Nephron progenitor cell (in vitro differentiated cells): ENCODE results near the gene RSF1.

Experiments used
- DNase-seq: peaks from one replicate; pipeline ENCODE4 v3.0.0; 2021
- H3K27ac Mint-ChIP-seq: 2 replicates; pipeline ENCODE4 v1.8.0; 2021; ENCODE audit warnings: mild to moderate bottlenecking, moderate library complexity, mixed read lengths
- H3K27me3 Mint-ChIP-seq: 2 replicates; pipeline ENCODE4 v1.8.0; 2021; ENCODE audit warnings: mild to moderate bottlenecking, low read depth, mixed read lengths; ENCODE audit not compliant: poor library complexity
- H3K36me3 Mint-ChIP-seq: 2 replicates; pipeline ENCODE4 v1.8.0; 2021; ENCODE audit warnings: low read depth, mixed read lengths
- H3K4me1 Mint-ChIP-seq: 2 replicates; pipeline ENCODE4 v1.8.0; 2021; ENCODE audit warnings: mixed read lengths
- H3K4me3 Mint-ChIP-seq: 2 replicates; pipeline ENCODE4 v1.8.0; 2021; ENCODE audit warnings: mild to moderate bottlenecking, moderate library complexity, mixed read lengths
- H3K9me3 Mint-ChIP-seq: 2 replicates; pipeline ENCODE4 v1.8.0; 2021; ENCODE audit warnings: mild to moderate bottlenecking, moderate library complexity, mixed read lengths
- CTCF ChIP-seq: fragments of 200-600 bp; sonication (generic); IDR thresholded peaks from 2 replicates; pipeline ENCODE4 v1.5.0; 2021; ENCODE audit warnings: antibody characterized with exemption

The RSF1 gene

GRCh38 chr11:77665240-77665965 is 155.1 kb downstream of the RSF1 start:
- Mint-ChIP-seq H3K27ac (no peak overlapping the region), H3K9me3 (no peaks in the 10 kb centered on the region), H3K4me3 (no peak overlapping the region), H3K27me3 (no peaks in the 10 kb centered on the region), H3K36me3 (peaks cover 39% of the 10 kb centered on the region), H3K4me1 (no peaks in the 10 kb centered on the region)
- DNase-seq, result no peak
- TF ChIP-seq CTCF, result no peak

- H3K27ac Mint-ChIP-seq, result no peak overlapping the region
- no peak overlapping the region for H3K4me3 Mint-ChIP-seq
- DNase-seq, result no peak
- H3K4me1 Mint-ChIP-seq, result no peaks in the 10 kb centered on the region
- no peaks in the 10 kb centered on the region for H3K9me3 Mint-ChIP-seq
- no peak for TF ChIP-seq CTCF
- H3K36me3 Mint-ChIP-seq, result peaks cover 6% of the 10 kb centered on the region
- no peaks in the 10 kb centered on the region for H3K27me3 Mint-ChIP-seq
These were observed 158.9 kb downstream of the RSF1 start for GRCh38 chr11:77661670-77662069.

GRCh38 chr11:77660947-77661346 is 159.6 kb downstream of the RSF1 start:
- Mint-ChIP-seq H3K27me3 (no peaks in the 10 kb centered on the region), H3K4me1 (no peaks in the 10 kb centered on the region), H3K36me3 (no peaks in the 10 kb centered on the region), H3K4me3 (no peak overlapping the region), H3K9me3 (no peaks in the 10 kb centered on the region), H3K27ac (no peak overlapping the region)
- DNase-seq, result no peak
- TF ChIP-seq CTCF, result no peak

GRCh38 chr11:77658213-77659013 is 162.1 kb downstream of the RSF1 start:
- H3K27ac Mint-ChIP-seq, result no peak overlapping the region
- no peaks in the 10 kb centered on the region for H3K36me3 Mint-ChIP-seq
- H3K4me3 Mint-ChIP-seq, result no peak overlapping the region
- peaks cover 2% of the 10 kb centered on the region for H3K27me3 Mint-ChIP-seq
- H3K9me3 Mint-ChIP-seq, result no peaks in the 10 kb centered on the region
- no peak for DNase-seq
- no peaks in the 10 kb centered on the region for H3K4me1 Mint-ChIP-seq
- no peak for TF ChIP-seq CTCF

- H3K36me3 Mint-ChIP-seq, result no peaks in the 10 kb centered on the region
- no peak for DNase-seq
- no peak overlapping the region for H3K27ac Mint-ChIP-seq
- no peak for TF ChIP-seq CTCF
- no peaks in the 10 kb centered on the region for H3K9me3 Mint-ChIP-seq
- no peaks in the 10 kb centered on the region for H3K4me1 Mint-ChIP-seq
- H3K27me3 Mint-ChIP-seq, result peaks cover 6% of the 10 kb centered on the region
- no peak overlapping the region for H3K4me3 Mint-ChIP-seq
These were observed 164.2 kb downstream of the RSF1 start for GRCh38 chr11:77656362-77656761.
